ENCODE measurements around the gene MPHOSPH9. TPM values are rescaled to one million over a fixed set of nuclear protein-coding genes. Genes with fewer than 3 reads are reported as not detected.

The MPHOSPH9 gene
- total RNA-seq, 1 donor from 2014 or later = 40.9 TPM

- Mint-ChIP-seq H3K4me3 (no peak overlapping the region), H3K9me3 (peaks cover 2% of the 10 kb centered on the region), H3K36me3 (peaks cover 5% of the 10 kb centered on the region), H3K27ac (no peak overlapping the region), H3K4me1 (peaks cover 5% of the 10 kb centered on the region), H3K27me3 (ENCODE audit: low read depth) (no peaks in the 10 kb centered on the region)
- DNase-seq (ENCODE audit: low spot score in 2 of 2, unreplicated experiment in 2 of 2) = no peak
- TF ChIP-seq, protein P1, sequence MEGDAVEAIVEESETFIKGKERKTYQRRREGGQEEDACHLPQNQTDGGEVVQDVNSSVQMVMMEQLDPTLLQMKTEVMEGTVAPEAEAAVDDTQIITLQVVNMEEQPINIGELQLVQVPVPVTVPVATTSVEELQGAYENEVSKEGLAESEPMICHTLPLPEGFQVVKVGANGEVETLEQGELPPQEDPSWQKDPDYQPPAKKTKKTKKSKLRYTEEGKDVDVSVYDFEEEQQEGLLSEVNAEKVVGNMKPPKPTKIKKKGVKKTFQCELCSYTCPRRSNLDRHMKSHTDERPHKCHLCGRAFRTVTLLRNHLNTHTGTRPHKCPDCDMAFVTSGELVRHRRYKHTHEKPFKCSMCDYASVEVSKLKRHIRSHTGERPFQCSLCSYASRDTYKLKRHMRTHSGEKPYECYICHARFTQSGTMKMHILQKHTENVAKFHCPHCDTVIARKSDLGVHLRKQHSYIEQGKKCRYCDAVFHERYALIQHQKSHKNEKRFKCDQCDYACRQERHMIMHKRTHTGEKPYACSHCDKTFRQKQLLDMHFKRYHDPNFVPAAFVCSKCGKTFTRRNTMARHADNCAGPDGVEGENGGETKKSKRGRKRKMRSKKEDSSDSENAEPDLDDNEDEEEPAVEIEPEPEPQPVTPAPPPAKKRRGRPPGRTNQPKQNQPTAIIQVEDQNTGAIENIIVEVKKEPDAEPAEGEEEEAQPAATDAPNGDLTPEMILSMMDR (IDR thresholded peaks at IDR 0.05; ENCODE audit: unreplicated experiment) = no peak
Measured at GRCh38 chr12:123131291-123131832, 101.6 kb downstream of the MPHOSPH9 start.

DNA sequence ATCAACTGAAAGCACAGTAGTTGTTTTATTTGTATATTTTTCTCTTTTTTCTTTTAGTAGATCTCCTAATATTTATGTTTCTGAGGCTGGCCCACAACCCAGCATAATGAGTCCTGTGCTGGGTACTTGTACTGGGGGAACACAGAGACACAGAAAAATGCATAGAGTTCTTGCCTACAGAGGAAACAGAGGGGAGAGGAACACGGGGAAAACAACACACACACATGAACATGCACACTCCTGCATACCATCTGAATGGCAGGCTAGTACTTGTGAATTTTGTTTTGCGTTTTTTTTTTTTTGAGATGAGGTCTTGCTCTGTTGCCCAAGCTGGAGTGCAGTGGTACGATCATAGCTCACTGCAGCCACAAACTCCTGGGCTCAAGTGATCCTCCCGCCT, 103.3 kb downstream of the MPHOSPH9 start:
- Mint-ChIP-seq H3K9me3 (no peaks in the 10 kb centered on the region), H3K27ac (no peak overlapping the region), H3K4me1 (peaks cover 10% of the 10 kb centered on the region), H3K27me3 (ENCODE audit: low read depth) (no peaks in the 10 kb centered on the region), H3K36me3 (no peaks in the 10 kb centered on the region), H3K4me3 (no peak overlapping the region)
- DNase-seq (ENCODE audit: low spot score in 2 of 2, unreplicated experiment in 2 of 2) = no peak
- TF ChIP-seq, protein P1 (IDR thresholded peaks at IDR 0.05; ENCODE audit: unreplicated experiment) = no peak

DNA sequence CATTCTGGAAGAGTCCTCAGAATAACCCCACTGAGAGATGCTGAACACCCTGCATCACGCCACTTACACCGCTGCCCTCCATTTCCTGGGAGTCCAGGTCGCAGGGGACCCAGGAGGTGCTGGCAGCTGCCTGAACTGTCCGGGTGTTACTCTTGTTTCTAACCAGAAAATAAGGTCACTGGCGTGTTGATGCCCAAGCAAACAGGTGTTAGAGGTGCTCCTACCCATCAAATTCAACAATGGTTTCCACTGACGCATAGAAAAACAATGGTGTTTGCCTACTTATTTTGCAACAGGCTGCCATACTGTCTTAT, 105.8 kb downstream of the MPHOSPH9 start:
- peaks cover 10% of the 10 kb centered on the region for H3K4me1 Mint-ChIP-seq
- H3K36me3 Mint-ChIP-seq = no peaks in the 10 kb centered on the region
- H3K27ac Mint-ChIP-seq = no peak overlapping the region
- DNase-seq (ENCODE audit: low spot score in 2 of 2, unreplicated experiment in 2 of 2) = no peak
- no peaks in the 10 kb centered on the region for H3K9me3 Mint-ChIP-seq
- TF ChIP-seq, protein P1 (IDR thresholded peaks at IDR 0.05; ENCODE audit: unreplicated experiment) = no peak
- H3K4me3 Mint-ChIP-seq = no peak overlapping the region
- no peaks in the 10 kb centered on the region for H3K27me3 Mint-ChIP-seq (ENCODE audit: low read depth)

GRCh38 chr12:123126294-123127181, 106.4 kb downstream of the MPHOSPH9 start:
- no peaks in the 10 kb centered on the region for H3K36me3 Mint-ChIP-seq
- no peaks in the 10 kb centered on the region for H3K27me3 Mint-ChIP-seq (ENCODE audit: low read depth)
- no peak overlapping the region for H3K27ac Mint-ChIP-seq
- peaks cover 10% of the 10 kb centered on the region for H3K4me1 Mint-ChIP-seq
- H3K4me3 Mint-ChIP-seq = no peak overlapping the region
- TF ChIP-seq, protein P1 (IDR thresholded peaks at IDR 0.05; ENCODE audit: unreplicated experiment) = no peak
- H3K9me3 Mint-ChIP-seq = no peaks in the 10 kb centered on the region
- DNase-seq (ENCODE audit: low spot score in 2 of 2, unreplicated experiment in 2 of 2) = no peak

- Mint-ChIP-seq H3K9me3 (no peaks in the 10 kb centered on the region), H3K27ac (no peak overlapping the region), H3K4me1 (peaks cover 10% of the 10 kb centered on the region), H3K4me3 (no peak overlapping the region), H3K27me3 (ENCODE audit: low read depth) (no peaks in the 10 kb centered on the region), H3K36me3 (no peaks in the 10 kb centered on the region)
- TF ChIP-seq, protein P1 (IDR thresholded peaks at IDR 0.05; ENCODE audit: unreplicated experiment) = no peak
- DNase-seq (ENCODE audit: low spot score in 2 of 2, unreplicated experiment in 2 of 2) = no peak
Measured at GRCh38 chr12:123122626-123123025, 110.3 kb downstream of the MPHOSPH9 start.

Data from mesothelial cell of epicardium (in vitro differentiated cells).